Peyer's patch (tissue), 4 donors: ENCODE data around the gene DNAJC6.

ENCODE experiments used
- POLR2A ChIP-seq, 2 donors: fragments of 450-650 bp; IDR thresholded peaks; one replicate each; pipeline ENCODE4 v1.5.1; 2017; ENCODE audit warnings: antibody characterized with exemption in 2 of 2, mild to moderate bottlenecking in 2 of 2, moderate library complexity in 2 of 2
- TF ChIP-seq, protein P1 (sequence below), 6 experiments: fragments of 450-650 bp in 4 of 6; fragments of 200-600 bp in 2 of 6; sonication (generic) in 1 of 6; IDR thresholded peaks; one replicate each; pipeline ENCODE4 v1.5.1; 2017 to 2019; ENCODE audit warnings: antibody characterized with exemption in 6 of 6, mild to moderate bottlenecking in 3 of 6, moderate library complexity in 1 of 6

DNA sequence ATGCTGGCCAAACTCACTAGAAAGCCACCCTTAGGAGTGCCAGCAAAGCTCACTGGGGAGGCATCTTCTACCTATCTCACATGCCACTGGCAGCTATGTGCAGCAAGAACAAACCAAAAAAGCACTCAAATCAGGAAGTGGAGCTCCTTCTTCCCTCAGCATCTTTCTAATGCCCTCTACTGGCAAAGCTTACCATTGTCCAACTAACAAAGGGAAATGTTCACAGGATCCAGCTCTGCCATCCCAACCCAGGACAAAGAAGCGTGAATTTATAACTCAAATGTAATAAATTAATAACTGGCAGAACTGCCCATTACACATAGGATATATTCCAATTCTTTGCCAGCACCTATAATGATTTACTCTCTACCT lies 150.0 kb downstream of the DNAJC6 start:
- TF ChIP-seq POLR2A (IDR thresholded peaks at IDR 0.05) = no peak
- TF ChIP-seq, protein P1, sequence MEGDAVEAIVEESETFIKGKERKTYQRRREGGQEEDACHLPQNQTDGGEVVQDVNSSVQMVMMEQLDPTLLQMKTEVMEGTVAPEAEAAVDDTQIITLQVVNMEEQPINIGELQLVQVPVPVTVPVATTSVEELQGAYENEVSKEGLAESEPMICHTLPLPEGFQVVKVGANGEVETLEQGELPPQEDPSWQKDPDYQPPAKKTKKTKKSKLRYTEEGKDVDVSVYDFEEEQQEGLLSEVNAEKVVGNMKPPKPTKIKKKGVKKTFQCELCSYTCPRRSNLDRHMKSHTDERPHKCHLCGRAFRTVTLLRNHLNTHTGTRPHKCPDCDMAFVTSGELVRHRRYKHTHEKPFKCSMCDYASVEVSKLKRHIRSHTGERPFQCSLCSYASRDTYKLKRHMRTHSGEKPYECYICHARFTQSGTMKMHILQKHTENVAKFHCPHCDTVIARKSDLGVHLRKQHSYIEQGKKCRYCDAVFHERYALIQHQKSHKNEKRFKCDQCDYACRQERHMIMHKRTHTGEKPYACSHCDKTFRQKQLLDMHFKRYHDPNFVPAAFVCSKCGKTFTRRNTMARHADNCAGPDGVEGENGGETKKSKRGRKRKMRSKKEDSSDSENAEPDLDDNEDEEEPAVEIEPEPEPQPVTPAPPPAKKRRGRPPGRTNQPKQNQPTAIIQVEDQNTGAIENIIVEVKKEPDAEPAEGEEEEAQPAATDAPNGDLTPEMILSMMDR (IDR thresholded peaks at IDR 0.05) = peak in 2 of 6 experiments; percentile 30 to 34
